GM18907 (cell line): Measurements from ENCODE around the gene CTNNBL1.

ENCODE experiments used
- ATAC-seq: cut with Tn5 transposase; IDR thresholded peaks from one replicate; pipeline ENCODE4 v1.9.1; 2021; ENCODE audit warnings: mild to moderate bottlenecking, moderate library complexity; ENCODE audit not compliant: unreplicated experiment

Gene CTNNBL1

GRCh38 chr20:37913567-37914366, 219.9 kb downstream of the CTNNBL1 start:
- ATAC-seq, result no peak

DNA sequence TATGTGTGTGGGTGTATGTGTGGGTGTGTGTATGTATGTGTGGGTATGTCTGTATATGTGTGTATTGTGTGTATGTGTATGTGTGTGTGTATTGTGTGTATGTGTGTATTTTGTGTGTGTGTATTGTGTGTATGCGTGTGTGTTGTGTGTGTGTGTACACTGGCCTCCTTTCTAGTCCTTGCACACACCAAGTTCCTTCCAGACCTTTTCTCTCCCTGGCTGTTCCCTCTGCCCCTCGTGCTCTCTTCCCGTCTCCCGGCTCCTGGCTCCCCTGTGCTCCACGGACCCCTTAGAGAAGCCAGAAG, 220.5 kb downstream of the CTNNBL1 start:
- ATAC-seq, result no peak

GRCh38 chr20:37914672-37915433, 221.0 kb downstream of the CTNNBL1 start:
- no peak for ATAC-seq

DNA sequence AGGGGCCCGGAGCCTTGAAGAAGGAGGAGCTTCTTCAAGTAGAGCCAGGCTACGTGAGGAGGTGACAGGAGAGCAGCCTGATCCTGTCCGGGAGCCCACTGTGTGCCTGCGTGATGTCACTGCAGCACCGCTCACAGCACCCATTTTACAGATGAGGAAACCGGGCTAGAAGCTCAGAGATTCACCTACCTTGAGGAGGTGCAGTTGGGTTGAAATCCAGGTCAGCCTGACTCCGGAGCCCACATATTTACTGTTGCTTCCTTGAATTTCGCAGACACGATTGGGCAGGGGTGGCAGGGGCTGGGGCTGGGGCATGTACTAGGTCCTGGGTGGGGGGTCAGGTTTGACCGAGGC, 221.6 kb downstream of the CTNNBL1 start:
- ATAC-seq, result no peak

DNA sequence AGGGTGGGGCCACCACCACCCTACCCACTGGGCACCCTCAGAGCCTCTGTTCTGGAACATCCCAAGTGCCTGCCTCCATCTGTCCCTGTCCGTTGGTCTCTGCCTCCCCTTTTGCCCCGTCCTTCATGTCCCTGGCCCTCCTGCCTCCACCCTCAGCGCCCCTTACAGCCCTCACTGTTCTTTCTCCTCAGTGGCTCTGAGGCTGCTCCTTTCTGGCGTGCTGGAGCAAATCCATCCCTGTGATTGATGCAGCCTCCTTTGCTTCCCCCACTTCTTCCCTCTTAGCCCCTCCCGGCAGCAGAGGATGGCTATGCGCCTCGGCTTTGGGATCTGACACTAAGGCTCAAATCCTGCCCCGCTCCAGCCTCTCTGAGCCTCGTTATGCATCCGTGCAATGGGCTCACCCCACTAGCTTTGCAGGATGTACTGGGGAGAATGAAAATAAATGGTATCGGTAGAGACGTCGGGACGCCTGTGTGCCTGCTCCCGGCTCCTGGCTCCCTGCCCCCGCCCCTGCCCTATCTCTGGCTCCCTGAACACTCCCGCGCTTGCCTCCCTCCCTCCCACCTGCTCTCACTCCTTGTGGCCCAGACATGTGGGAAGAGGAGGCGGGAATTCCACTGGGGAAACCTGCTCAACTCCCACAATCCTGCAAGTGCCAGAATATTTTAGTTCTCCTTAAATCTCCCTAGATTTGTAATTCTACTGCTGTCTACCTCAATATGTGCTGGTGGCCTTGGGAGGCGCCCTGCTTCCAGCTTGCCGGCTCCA, 222.2 kb downstream of the CTNNBL1 start:
- no peak for ATAC-seq

- ATAC-seq, result no peak
These were observed 223.6 kb downstream of the CTNNBL1 start for GRCh38 chr20:37917461-37917860.

GRCh38 chr20:37918035-37918434, 224.2 kb downstream of the CTNNBL1 start:
- ATAC-seq, result no peak

- ATAC-seq, result no peak
These were observed 225.7 kb downstream of the CTNNBL1 start for GRCh38 chr20:37919389-37920040.

GRCh38 chr20:37920270-37920669, 226.4 kb downstream of the CTNNBL1 start:
- ATAC-seq, result no peak

DNA sequence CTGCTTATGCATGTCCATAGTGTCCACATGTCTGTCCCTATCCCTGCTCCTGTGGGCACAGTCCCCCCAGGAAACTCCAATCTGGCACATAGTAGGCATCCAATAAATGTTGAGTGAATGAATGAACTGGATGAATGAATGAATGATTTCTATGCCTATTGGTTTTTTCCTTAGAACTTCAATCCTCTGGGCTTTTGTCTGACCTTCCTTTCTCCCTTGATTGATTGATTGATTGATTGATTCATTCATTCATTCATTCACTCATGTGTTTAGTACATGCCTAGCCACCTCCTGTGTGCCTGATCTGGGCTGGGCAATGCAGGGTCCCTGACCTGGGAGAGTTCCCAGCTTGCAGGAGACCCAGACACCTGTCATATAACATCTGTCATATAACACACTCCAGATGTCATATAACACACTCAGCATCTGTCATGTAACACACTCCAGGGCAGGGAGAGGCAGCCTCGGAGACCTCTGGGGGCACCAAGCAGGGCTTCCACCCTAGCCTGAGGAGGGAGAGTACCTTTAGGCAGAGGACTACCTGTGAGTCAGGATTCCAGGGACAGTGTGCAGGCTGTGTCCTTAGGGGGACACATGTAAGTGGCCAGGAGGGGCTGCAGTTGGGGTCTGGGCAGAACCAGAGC, 227.0 kb downstream of the CTNNBL1 start:
- ATAC-seq, result no peak

GRCh38 chr20:37921341-37921929, 227.6 kb downstream of the CTNNBL1 start:
- peak; percentile 55 for ATAC-seq
